Measurements from ENCODE around the gene BLVRB. TPM values are rescaled to one million over a fixed set of nuclear protein-coding genes. Genes with fewer than 3 reads are reported as not detected.
"Not testable (repeated sequence)": the region's sequence is repeated elsewhere in the genome, so short reads cannot be mapped to it uniquely, and the experiment has no call there.

BLVRB gene
- total RNA-seq, 1 donor from 2014 or later = 32.2 TPM

GRCh38 chr19:40438284-40438683 is 27.3 kb downstream of the BLVRB start:
- no peak for TF ChIP-seq CTCF (conservative IDR thresholded peaks at IDR 0.05)
- H3K36me3 Mint-ChIP-seq = peaks cover 12% of the 10 kb centered on the region
- no peaks in the 10 kb centered on the region for H3K9me3 Mint-ChIP-seq
- no peaks in the 10 kb centered on the region for H3K27me3 Mint-ChIP-seq
- no peak for DNase-seq (ENCODE audit: extremely low spot score, unreplicated experiment)
- peaks cover 25% of the 10 kb centered on the region for H3K4me1 Mint-ChIP-seq (ENCODE audit: unreplicated experiment)
- H3K4me3 Mint-ChIP-seq = no peak overlapping the region
- H3K27ac Mint-ChIP-seq = no peak overlapping the region

GRCh38 chr19:40433391-40434216 is 31.9 kb downstream of the BLVRB start:
- Mint-ChIP-seq H3K4me1 (ENCODE audit: unreplicated experiment) (peaks cover 17% of the 10 kb centered on the region), H3K27me3 (no peaks in the 10 kb centered on the region), H3K9me3 (no peaks in the 10 kb centered on the region), H3K36me3 (peaks cover 3% of the 10 kb centered on the region), H3K27ac (peak overlapping the region; percentile 100), H3K4me3 (peak overlapping the region; percentile 88)
- TF ChIP-seq CTCF (conservative IDR thresholded peaks at IDR 0.05) = no peak
- DNase-seq (ENCODE audit: extremely low spot score, unreplicated experiment) = peak; percentile 86

GRCh38 chr19:40432760-40433159 is 32.8 kb downstream of the BLVRB start:
- H3K4me3 Mint-ChIP-seq = peak overlapping the region; percentile 88
- not testable (repeated sequence) for H3K9me3 Mint-ChIP-seq; DNase-seq (ENCODE audit: extremely low spot score, unreplicated experiment); H3K36me3 Mint-ChIP-seq; H3K27me3 Mint-ChIP-seq
- peak overlapping the region; percentile 100 for H3K27ac Mint-ChIP-seq
- H3K4me1 Mint-ChIP-seq (ENCODE audit: unreplicated experiment) = peaks cover 17% of the 10 kb centered on the region

- Mint-ChIP-seq H3K36me3 (no peaks in the 10 kb centered on the region), H3K9me3 (no peaks in the 10 kb centered on the region), H3K4me3 (peak overlapping the region; percentile 41), H3K27me3 (no peaks in the 10 kb centered on the region), H3K4me1 (ENCODE audit: unreplicated experiment) (peaks cover 17% of the 10 kb centered on the region), H3K27ac (peak overlapping the region; percentile 23)
- no peak for DNase-seq (ENCODE audit: extremely low spot score, unreplicated experiment)
- TF ChIP-seq CTCF (conservative IDR thresholded peaks at IDR 0.05) = no peak
These were observed 33.8 kb downstream of the BLVRB start for GRCh38 chr19:40431698-40432097.

GRCh38 chr19:40430242-40430641 is 35.3 kb downstream of the BLVRB start:
- not testable (repeated sequence) for H3K4me3 Mint-ChIP-seq; H3K27me3 Mint-ChIP-seq; DNase-seq (ENCODE audit: extremely low spot score, unreplicated experiment); H3K9me3 Mint-ChIP-seq; H3K27ac Mint-ChIP-seq; H3K36me3 Mint-ChIP-seq
- peaks cover 21% of the 10 kb centered on the region for H3K4me1 Mint-ChIP-seq (ENCODE audit: unreplicated experiment)

GRCh38 chr19:40428197-40428596 is 37.3 kb downstream of the BLVRB start:
- peak overlapping the region; percentile 58 for H3K4me3 Mint-ChIP-seq
- H3K27ac Mint-ChIP-seq = peak overlapping the region; percentile 48
- H3K36me3 Mint-ChIP-seq; H3K9me3 Mint-ChIP-seq; DNase-seq (ENCODE audit: extremely low spot score, unreplicated experiment); H3K27me3 Mint-ChIP-seq: not testable (repeated sequence)
- H3K4me1 Mint-ChIP-seq (ENCODE audit: unreplicated experiment) = peaks cover 18% of the 10 kb centered on the region

GRCh38 chr19:40425450-40426287 is 39.9 kb downstream of the BLVRB start, which contains the start of gene SERTAD1:
SERTAD1 (minus strand) TSS chr19:40425992; CDS start chr19:40423546, 2,446 bp downstream.
- Mint-ChIP-seq H3K27me3 (no peaks in the 10 kb centered on the region), H3K4me1 (ENCODE audit: unreplicated experiment) (peaks cover 13% of the 10 kb centered on the region), H3K4me3 (peak within 1 kb of the TSS; percentile 91), H3K36me3 (no peaks in the 10 kb centered on the region), H3K9me3 (no peaks in the 10 kb centered on the region), H3K27ac (peak within 1 kb of the TSS; percentile 98)
- DNase-seq (ENCODE audit: extremely low spot score, unreplicated experiment) = peak; percentile 100
- peak; percentile 95 for TF ChIP-seq CTCF (conservative IDR thresholded peaks at IDR 0.05)
